GM19193 (cell line): ENCODE results near the gene GMEB2.

Experiments used
- POLR2A ChIP-seq: IDR thresholded peaks from 4 replicates; pipeline ENCODE4 v1.6.1; 2011; ENCODE audit not compliant: insufficient read depth, insufficient read length; ENCODE audit errors: extremely low read depth

GMEB2 gene

GRCh38 chr20:63658749-63659187 lies 31.9 kb upstream of the GMEB2 start:
- TF ChIP-seq POLR2A = no peak

- peak; percentile 77 for TF ChIP-seq POLR2A
Observed at GRCh38 chr20:63657937-63658748, 31.2 kb upstream of the GMEB2 start, which contains the start of gene RTEL1. Gene RTEL1 (plus strand): TSS chr20:63658312. CDS start chr20:63659403, 1,091 bp downstream.

GRCh38 chr20:63657260-63657936 lies 30.5 kb upstream of the GMEB2 start:
- TF ChIP-seq POLR2A = no peak

- no peak for TF ChIP-seq POLR2A
Observed at GRCh38 chr20:63656451-63656850, 29.6 kb upstream of the GMEB2 start.

GRCh38 chr20:63655249-63655648 lies 28.3 kb upstream of the GMEB2 start:
- no peak for TF ChIP-seq POLR2A

- TF ChIP-seq POLR2A = no peak
Observed at GRCh38 chr20:63653974-63654668, 27.2 kb upstream of the GMEB2 start.

- no peak for TF ChIP-seq POLR2A
Observed at GRCh38 chr20:63653041-63653973, 26.4 kb upstream of the GMEB2 start, which contains the start of gene STMN3. Gene STMN3 (minus strand): TSS chr20:63653424. CDS start chr20:63653345, 79 bp downstream.

- no peak for TF ChIP-seq POLR2A
Observed at GRCh38 chr20:63652192-63652980, 25.5 kb upstream of the GMEB2 start.

GRCh38 chr20:63651942-63652191 lies 25.0 kb upstream of the GMEB2 start:
- TF ChIP-seq POLR2A = no peak

- TF ChIP-seq POLR2A = no peak
Observed at GRCh38 chr20:63648895-63649589, 22.1 kb upstream of the GMEB2 start.

- TF ChIP-seq POLR2A = no peak
Observed at GRCh38 chr20:63648190-63648589, 21.3 kb upstream of the GMEB2 start.

- no peak for TF ChIP-seq POLR2A
Observed at GRCh38 chr20:63645218-63645617, 18.3 kb upstream of the GMEB2 start.

- TF ChIP-seq POLR2A = no peak
Observed at GRCh38 chr20:63643946-63644345, 17.0 kb upstream of the GMEB2 start.
